HG02840 (cell line): Measurements from ENCODE around the gene NTMT1.
A peak's percentile ranks its signal among the peaks of the same experiment; 100 is the strongest.
"Not testable (repeated sequence)": the region's sequence is repeated elsewhere in the genome, so short reads cannot be mapped to it uniquely, and the experiment has no call there.

ENCODE experiments used
- ATAC-seq: cut with Tn5 transposase; IDR thresholded peaks from one replicate; pipeline ENCODE4 v1.9.1; 2021; ENCODE audit warnings: mild to moderate bottlenecking, moderate library complexity, moderate number of reproducible peaks; ENCODE audit not compliant: unreplicated experiment, low FRiP score

The NTMT1 gene

GRCh38 chr9:129635099-129636065 lies 9.4 kb downstream of the NTMT1 start:
- ATAC-seq = no peak

GRCh38 chr9:129636343-129636742 lies 10.4 kb downstream of the NTMT1 start:
- not testable (repeated sequence) for ATAC-seq

GRCh38 chr9:129637102-129637501 lies 11.1 kb downstream of the NTMT1 start:
- ATAC-seq = no peak

- ATAC-seq = no peak
Observed at GRCh38 chr9:129637673-129638439, 11.9 kb downstream of the NTMT1 start.

GRCh38 chr9:129639034-129639630 lies 13.2 kb downstream of the NTMT1 start:
- ATAC-seq = no peak

- ATAC-seq = no peak
Observed at GRCh38 chr9:129639756-129640085, 13.8 kb downstream of the NTMT1 start.

- no peak for ATAC-seq
Observed at GRCh38 chr9:129640086-129640870, 14.3 kb downstream of the NTMT1 start.

- no peak for ATAC-seq
Observed at GRCh38 chr9:129640871-129641749, 15.1 kb downstream of the NTMT1 start.

- peak; percentile 91 for ATAC-seq
Observed at GRCh38 chr9:129641750-129642585, 16.0 kb downstream of the NTMT1 start, which contains the start of gene ASB6. TSS of gene ASB6 (minus strand) at chr9:129642151. CDS start at chr9:129641999, 152 bp downstream.

GRCh38 chr9:129643706-129644105 lies 17.7 kb downstream of the NTMT1 start:
- ATAC-seq = no peak

- no peak for ATAC-seq
Observed at GRCh38 chr9:129644365-129644764, 18.4 kb downstream of the NTMT1 start.

GRCh38 chr9:129644902-129645301 lies 18.9 kb downstream of the NTMT1 start:
- no peak for ATAC-seq

- ATAC-seq = no peak
Observed at GRCh38 chr9:129646252-129646651, 20.3 kb downstream of the NTMT1 start.

- ATAC-seq = no peak
Observed at GRCh38 chr9:129646654-129647053, 20.7 kb downstream of the NTMT1 start.

- ATAC-seq = no peak
Observed at GRCh38 chr9:129647635-129648034, 21.7 kb downstream of the NTMT1 start.

- ATAC-seq = no peak
Observed at GRCh38 chr9:129648092-129648763, 22.3 kb downstream of the NTMT1 start.

GRCh38 chr9:129648764-129649115 lies 22.8 kb downstream of the NTMT1 start:
- ATAC-seq = no peak
